HCT116 (cell line): Measurements from ENCODE around the gene PDLIM5.

Experiments used
- EZH2 ChIP-seq: fragments of 200-600 bp; sonication (generic); IDR thresholded peaks from 2 replicates; pipeline ENCODE4 v1.6.1; 2017; ENCODE audit warnings: antibody characterized with exemption, mixed run types
- TF ChIP-seq, protein P1 (sequence below), 3 experiments: fragments of 200-600 bp in 1 of 3; sonication (generic) in 1 of 3; IDR thresholded peaks in 2 of 3; conservative IDR thresholded peaks in 1 of 3; 2 replicates each; pipeline ENCODE4 v1.5.1; 2012 to 2017; ENCODE audit warnings: low read depth in 2 of 3, low read length in 2 of 3, antibody characterized with exemption in 1 of 3, borderline replicate concordance in 1 of 3, control low read depth in 1 of 3, mild to moderate bottlenecking in 1 of 3, mixed read lengths in 1 of 3, mixed run types in 1 of 3, moderate library complexity in 1 of 3; ENCODE audit not compliant: insufficient read depth in 1 of 3

DNA sequence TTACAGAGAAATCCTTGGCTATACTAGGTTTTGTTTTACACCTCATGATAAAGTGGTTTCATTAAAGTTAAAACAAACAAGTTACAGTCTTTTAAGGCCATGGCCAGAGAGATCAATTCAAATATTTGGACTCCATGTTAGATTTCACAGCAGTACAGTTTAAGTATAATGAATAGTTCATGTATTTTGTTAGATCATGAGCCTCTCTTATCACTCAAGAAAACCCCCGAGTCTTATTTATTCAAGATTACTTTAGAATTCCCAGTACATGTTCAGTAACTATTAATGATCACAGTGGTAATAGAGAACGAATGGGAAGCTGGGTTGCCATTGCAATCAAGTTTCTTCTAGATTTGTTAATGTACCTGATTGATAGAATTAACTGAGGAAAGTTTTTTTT lies 15.2 kb downstream of the PDLIM5 start:
- TF ChIP-seq EZH2: no peak
- TF ChIP-seq, protein P1, sequence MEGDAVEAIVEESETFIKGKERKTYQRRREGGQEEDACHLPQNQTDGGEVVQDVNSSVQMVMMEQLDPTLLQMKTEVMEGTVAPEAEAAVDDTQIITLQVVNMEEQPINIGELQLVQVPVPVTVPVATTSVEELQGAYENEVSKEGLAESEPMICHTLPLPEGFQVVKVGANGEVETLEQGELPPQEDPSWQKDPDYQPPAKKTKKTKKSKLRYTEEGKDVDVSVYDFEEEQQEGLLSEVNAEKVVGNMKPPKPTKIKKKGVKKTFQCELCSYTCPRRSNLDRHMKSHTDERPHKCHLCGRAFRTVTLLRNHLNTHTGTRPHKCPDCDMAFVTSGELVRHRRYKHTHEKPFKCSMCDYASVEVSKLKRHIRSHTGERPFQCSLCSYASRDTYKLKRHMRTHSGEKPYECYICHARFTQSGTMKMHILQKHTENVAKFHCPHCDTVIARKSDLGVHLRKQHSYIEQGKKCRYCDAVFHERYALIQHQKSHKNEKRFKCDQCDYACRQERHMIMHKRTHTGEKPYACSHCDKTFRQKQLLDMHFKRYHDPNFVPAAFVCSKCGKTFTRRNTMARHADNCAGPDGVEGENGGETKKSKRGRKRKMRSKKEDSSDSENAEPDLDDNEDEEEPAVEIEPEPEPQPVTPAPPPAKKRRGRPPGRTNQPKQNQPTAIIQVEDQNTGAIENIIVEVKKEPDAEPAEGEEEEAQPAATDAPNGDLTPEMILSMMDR (IDR thresholded peaks at IDR 0.05 in 2 of 3, conservative IDR thresholded peaks at IDR 0.05 in 1 of 3; ENCODE audit: borderline replicate concordance in 1 of 3, insufficient read depth in 1 of 3, low read depth in 2 of 3, low read length in 2 of 3): no peak
